Left cardiac atrium (tissue), 4 donors: ENCODE data around the gene ZNHIT1. TPM values are rescaled to one million over a fixed set of nuclear protein-coding genes. Genes with fewer than 3 reads are reported as not detected.

Experiments
- ATAC-seq, 2 donors: fragments of 200-7000 bp; cut with Tn5 transposase; one replicate each; pipeline ENCODE4 v1.9.1; 2020; ENCODE audit warnings: mild to moderate bottlenecking in 2 of 2, moderate library complexity in 2 of 2
- DNase-seq: peaks from one replicate; pipeline ENCODE4 v3.0.0-alpha.2; 2020
- intact Hi-C, 2 donors: fragments of 100-400 bp; cut with DNase I; formaldehyde crosslinking; loops; one replicate each; pipeline versions ENCODE4 v1.14.1 to v1.15.1; 2022 to 2023
- total RNA-seq, 2 donors: library from RNA; stranded (reverse); fragmentation: NEBNext Ultra II Directional; extraction: Animal tissue kit (Norgen Biotek cat#: 25700); gene quantifications; one replicate each; pipeline ENCODE4 v1.2.1, GENCODE V29; 2021
- donor health status: DM: no; HTN: yes; CAD: no.
- donor health status: DM: no; HTN: yes; CAD: no; lungs with severe emphysema.
- donor health status: DM: yes; HTN: yes; CAD: no.
- donor health status: Dilated cardiomyopathy.

Gene ZNHIT1
- total RNA-seq, 2 donors from 2014 or later: 48.0 to 53.9 TPM

DNA sequence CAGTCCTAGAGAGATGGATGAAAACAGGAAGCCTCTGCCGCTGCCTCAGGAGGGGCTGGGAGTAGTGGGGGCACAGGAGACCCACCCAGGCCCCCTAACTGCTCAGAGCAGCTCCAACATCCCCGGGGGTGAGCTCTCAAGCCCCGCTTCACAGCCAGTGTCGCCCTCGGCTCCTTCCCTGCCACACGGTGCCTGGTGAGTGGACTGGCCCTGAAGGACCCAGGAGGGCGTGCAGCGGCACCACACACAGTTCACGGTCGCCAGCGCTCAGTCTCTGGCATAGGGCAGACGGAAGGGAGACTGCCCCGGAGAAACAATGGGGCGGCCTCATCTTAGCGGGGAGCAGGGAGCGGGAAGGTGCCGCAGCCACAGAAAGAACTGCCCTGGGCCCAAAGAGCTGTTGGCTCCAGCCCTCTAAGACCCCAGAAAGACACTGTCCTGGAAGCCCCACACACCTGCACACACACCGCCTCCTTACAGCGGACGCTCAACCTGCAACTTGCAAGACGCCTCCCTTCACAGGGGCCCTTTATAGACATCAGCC is 18.4 kb downstream of the ZNHIT1 start:
- ATAC-seq (no peak), DNase-seq (no peak)
- intact Hi-C loops: no loop called here

DNA sequence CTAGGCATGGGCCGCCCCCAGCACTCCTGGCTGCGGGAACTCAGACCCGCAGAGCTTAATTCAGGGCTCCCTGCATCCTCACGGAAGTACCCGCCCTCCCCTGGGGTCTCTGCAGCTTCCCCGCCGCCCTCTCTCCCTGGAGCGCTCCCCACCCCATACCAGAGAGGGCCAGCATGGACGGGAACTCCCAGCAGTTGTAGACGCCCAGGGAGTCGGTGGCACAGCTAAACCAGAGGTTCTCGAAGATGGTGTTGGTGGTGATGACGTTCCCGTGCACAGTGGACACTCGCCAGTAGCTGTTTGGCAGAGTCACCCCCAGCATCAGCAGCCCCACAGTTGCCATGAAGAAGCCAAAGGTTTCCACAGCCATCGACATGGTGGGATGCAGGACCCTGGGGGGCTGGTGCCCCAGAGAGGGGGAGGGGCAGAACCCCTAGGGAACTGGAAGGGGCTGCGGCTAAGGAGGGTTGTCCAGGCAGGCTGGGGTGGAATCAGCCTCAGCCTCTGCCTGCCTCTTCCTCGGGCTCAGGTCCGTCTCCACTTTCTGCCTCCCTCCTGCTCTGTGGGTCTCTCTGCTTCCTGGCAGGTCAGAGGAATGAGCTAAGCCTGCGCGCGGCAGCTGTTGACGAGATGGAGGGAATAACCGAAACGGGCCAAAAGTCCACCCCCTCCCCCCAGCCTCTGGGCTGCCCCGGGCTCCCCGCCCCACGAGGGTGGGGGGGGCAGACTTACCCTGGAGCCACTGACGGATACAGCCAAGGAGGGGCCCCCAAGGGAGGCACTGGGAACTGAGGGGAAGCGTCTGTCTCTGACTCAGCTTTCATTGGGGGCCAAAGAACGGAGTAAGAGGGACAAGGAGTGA is 19.5 kb downstream of the ZNHIT1 start, which contains the start of gene CLDN15:
TSS of gene CLDN15 (minus strand) at position 597 of the 862 bp plus-strand sequence. CDS start at position 376, 221 bp downstream.
- intact Hi-C loops: no loop called here
- peak; percentile 70 to 71 for ATAC-seq
- DNase-seq: peak; percentile 91

DNA sequence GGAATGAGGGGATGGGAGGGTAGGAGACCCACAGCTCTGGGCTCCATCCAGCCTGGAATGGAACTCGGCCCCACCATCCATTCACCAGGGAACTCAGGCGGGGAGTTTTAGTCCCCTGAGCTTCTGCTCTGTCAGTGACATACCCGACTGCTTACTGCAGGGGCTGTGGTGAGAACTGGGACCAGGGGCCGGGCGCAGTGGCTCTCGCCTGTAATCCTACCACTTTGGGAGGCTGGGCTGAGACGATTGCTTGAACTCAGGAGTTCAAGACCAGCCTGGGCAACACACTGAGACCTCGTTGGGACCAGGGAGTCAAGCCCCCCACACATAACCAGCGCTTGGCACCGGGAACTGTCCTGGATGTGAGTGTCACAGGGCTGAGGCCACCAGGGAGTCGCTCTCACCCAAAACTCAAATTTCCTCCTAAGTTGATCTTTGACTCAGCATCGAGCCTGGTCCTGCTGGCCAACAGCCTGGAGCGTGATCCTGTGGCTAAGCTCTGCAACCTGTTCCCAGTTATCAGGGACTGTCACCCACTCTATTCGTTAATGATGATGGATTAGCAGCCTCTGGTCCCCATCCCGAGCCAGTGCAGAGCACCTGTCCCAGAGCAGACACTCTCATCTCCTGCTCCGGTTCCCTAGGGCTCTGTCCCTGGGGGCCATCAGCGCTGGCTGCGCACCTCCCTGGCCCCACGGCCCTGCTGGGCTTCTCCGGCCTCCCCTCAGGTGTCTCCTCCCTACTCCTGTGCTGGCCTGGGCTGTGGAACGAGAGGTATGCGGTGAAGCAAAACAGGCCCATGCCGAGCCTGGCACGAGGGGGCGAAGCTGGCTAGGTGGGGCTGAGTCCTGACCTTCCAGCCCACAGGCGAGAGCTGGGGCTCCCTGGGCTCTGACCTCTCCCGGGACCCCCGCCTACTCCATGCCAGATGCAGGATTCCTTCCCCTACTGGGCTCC is 20.5 kb downstream of the ZNHIT1 start:
- peak in 1 of 2 donors; percentile 45 for ATAC-seq
- peak; percentile 63 for DNase-seq
- intact Hi-C loops: no loop called here

GRCh38 chr7:101239191-101239950 is 21.4 kb downstream of the ZNHIT1 start:
- peak in 1 of 2 donors; percentile 13 for ATAC-seq
- DNase-seq: peak; percentile 64
- intact Hi-C loops: no loop called here

DNA sequence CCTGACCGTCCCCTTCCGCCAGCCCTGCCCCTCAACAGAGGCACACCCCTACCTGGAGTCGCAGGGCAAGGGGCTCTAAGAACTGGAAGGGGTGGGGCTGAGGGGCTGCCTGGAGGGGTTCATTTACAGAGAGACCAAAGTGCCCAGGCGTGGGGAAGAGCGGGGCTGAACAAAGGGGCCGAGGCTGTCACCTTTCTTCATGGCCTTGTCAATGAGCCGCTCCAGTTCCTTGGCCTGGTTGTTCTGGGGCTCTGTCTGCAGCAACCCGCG is 21.9 kb downstream of the ZNHIT1 start:
- DNase-seq (no peak), ATAC-seq (no peak)
- intact Hi-C loops: no loop called here

DNA sequence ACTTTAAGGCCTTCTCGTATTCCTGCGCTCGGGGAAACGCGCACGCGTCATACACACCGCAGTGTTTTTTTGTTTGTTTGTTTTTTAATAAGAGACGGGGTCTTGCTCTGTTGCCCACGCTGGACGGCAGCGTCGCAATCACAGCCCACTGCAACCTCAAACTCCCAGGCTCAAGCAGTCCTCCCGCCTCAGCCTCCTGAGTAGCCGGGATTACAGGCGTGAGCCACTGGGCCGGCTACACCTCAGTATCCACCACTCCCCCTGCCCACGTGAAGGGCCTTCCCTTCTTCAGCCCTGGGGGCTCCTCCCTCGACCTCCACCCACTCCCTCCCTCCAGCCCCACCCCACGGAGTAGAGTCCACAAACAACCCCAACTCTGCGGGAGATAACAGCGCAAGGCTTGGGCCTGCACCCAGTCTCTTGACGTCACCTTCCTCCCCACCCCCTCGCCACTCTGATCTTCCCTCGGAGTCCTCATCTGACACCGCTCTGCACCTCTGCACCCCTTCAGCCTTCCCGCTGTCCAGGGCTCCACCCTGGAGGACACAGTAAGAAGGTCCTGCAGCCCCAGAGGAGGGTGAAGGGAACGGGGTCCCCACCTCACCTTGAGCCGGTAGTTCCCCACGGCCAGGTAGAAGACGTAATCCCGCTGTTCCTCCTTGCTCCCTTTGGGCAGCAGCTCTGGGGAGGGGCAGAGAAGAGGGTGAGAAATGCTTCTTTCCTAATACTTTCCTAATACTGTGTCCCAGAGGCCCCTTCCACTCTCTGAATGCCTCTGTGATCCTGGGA is 22.5 kb downstream of the ZNHIT1 start:
- peak; percentile 57 for DNase-seq
- intact Hi-C loops: no loop called here
- ATAC-seq: peak in 1 of 2 donors; percentile 12

GRCh38 chr7:101241015-101241363 is 23.0 kb downstream of the ZNHIT1 start:
- intact Hi-C loops: no loop called here
- no peak for ATAC-seq
- DNase-seq: no peak

DNA sequence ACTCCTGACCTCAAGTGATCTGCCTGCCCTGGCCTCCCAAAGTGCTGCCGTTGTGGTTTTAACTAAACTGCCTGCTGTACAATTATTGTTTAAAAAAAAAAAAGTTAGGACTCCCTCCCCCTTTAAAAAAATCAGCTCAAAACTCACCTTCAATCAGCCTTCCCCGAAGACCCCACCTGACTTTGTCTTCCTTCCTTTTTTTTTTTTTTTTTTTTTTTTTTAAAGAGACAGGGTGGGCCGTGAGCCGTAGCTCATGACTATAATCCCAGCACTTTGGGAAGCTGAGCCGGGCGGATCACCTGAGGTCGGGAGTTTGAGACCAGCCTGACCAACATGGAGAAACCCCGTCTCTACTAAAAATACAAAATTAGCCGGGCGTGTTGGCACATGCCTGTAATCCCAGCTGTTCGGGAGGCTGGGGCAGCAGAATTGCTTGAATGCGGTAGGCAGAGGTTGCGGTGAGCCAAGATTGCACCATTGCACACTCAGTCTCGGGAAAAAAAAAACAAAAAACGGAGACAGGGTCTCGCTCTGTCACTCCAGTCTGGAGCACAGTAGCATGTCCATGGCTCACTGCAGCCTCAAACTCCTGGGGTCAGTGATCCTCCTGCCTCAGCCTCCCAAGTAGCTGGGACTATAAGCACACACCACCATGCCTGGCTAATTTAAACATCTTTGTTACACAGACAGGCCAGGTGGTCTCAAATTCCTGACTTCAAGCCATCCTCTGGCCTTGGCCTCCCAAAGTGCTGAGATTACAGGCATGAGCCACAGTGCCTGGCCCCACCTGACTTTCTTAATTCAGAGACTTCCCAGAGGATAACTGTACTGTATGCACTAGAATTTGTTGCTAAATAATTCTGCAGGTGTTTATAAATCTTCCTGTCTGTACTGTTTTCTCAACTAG is 23.7 kb downstream of the ZNHIT1 start:
- DNase-seq (no peak), ATAC-seq (no peak)
- intact Hi-C loops: no loop called here

GRCh38 chr7:101243646-101244374 is 25.8 kb downstream of the ZNHIT1 start:
- peak in 1 of 2 donors; percentile 1 for ATAC-seq
- no peak for DNase-seq
- intact Hi-C loops: no loop called here

DNA sequence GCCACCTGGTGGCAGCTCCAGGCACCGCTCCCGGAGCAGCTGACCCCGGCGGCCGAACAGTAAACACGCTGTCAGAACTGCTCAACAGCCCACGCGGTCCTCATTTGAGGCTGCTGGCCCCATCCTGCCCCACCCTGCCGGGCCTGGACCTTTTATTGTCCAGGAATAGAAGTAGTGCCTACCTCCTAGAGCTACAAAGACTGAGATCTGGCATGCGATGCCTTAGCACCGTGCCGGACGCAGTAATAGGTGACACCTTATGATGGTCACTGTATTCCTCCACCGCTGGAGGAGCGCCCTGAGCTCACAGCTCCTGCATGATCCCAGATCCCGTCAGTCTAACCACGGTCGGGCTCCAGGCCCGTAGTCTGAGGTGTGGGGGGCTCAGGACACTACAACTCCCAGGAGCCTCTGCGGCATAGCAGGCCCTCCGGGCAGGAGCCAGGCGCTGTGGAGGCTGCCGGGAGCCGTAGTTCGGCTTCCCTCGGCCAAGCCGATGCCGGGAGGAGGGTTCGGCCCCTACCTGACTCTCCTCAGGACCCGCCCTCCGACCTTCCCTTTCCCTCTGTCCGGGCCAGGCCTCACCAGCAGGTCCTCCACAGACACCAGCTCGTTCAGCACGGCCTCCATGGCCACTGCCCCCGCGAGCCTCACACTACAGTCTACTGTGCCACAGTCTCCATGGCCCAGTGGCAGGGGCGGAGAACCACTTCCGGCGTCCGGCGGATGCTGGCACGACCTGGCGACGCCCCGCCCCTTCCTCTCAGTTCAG is 26.6 kb downstream of the ZNHIT1 start, which contains the start of gene FIS1:
TSS of gene FIS1 (minus strand) at position 707 of the 772 bp plus-strand sequence. CDS start at position 630, 77 bp downstream.
- intact Hi-C loops: no loop called here
- peak; percentile 97 for DNase-seq
- ATAC-seq: peak; percentile 96 to 97

GRCh38 chr7:101245147-101245668 is 27.2 kb downstream of the ZNHIT1 start:
- intact Hi-C loops: no loop called here

DNA sequence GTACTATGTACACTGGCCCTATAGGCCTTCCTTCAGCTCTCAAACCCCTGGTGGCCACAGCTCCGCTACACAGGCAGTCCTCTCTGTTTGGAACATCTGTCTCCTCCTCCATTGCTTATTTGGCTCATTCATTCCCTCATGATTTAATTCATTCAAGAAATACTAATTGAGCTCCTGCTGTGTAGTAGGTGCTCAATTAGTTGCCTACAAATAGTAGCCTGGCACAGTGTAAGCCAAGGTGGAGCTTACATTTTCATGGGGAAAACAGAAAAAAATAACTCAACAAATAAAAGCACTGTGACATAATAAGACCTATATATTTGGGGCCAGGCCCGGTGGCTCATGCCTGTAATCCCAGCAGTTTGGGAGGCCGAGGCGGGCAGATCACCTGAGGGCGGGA is 30.3 kb downstream of the ZNHIT1 start:
- intact Hi-C loops: no loop called here
- ATAC-seq (no peak), DNase-seq (no peak)

More at GRCh38 chr7:101245147-101245668, 27.2 kb downstream of the ZNHIT1 start:
- no peak for ATAC-seq
- no peak for DNase-seq

DNA sequence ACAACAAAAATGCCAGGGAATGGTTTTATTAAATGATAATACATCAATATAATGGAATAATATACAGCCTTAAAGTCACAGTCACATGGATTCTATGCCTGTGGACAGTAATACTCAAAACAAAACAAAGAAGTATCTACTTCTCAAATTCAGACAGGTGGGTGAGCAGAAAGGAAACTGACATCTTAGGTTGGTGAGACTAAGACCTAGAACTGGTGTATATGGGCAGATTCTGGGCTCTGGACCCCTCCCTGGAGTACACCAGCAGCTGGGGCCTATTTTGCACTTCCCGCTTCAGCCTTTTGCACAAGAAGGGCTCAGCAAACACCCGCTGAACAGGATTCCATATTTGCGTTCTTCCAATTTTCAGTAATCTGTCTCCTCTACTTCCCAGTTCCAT is 32.4 kb downstream of the ZNHIT1 start:
- DNase-seq: no peak
- ATAC-seq: no peak
- intact Hi-C loops: loop anchor here in 1 of 2 donors (5.0 kb wide), 1 partner anchor 33 kb away; the partner anchor contains the start of genes PLOD3 and ZNHIT1

GRCh38 chr7:101251871-101252659 is 34.1 kb downstream of the ZNHIT1 start:
- intact Hi-C loops: loop anchor here in 1 of 2 donors (5.0 kb wide), 1 partner anchor 35 kb away; the partner anchor contains the start of genes PLOD3 and ZNHIT1
- ATAC-seq: peak; percentile 100
- DNase-seq: peak; percentile 99
